ENCODE measurements around the gene BLOC1S3. TPM values are rescaled to one million over a fixed set of nuclear protein-coding genes. Genes with fewer than 3 reads are reported as not detected.

BLOC1S3 gene
- total RNA-seq, 1 donor from 2014 or later = 5.0 TPM

- no peak for DNase-seq (ENCODE audit: low spot score)
- intact Hi-C loops (cut with DNase I) = no loop called here
These were observed 33.1 kb upstream of the BLOC1S3 start for GRCh38 chr19:45145270-45146189.

GRCh38 chr19:45146251-45146650 is 32.3 kb upstream of the BLOC1S3 start:
- no peak for DNase-seq (ENCODE audit: low spot score)
- intact Hi-C loops (cut with DNase I) = no loop called here

- no peak for DNase-seq (ENCODE audit: low spot score)
- intact Hi-C loops (cut with DNase I) = no loop called here
These were observed 31.8 kb upstream of the BLOC1S3 start for GRCh38 chr19:45146741-45147205.

GRCh38 chr19:45147835-45148676 is 30.5 kb upstream of the BLOC1S3 start:
- no peak for DNase-seq (ENCODE audit: low spot score)

GRCh38 chr19:45149129-45149528 is 29.5 kb upstream of the BLOC1S3 start:
- intact Hi-C loops (cut with DNase I) = no loop called here
- DNase-seq (ENCODE audit: low spot score) = no peak

More at GRCh38 chr19:45147835-45148676, 30.5 kb upstream of the BLOC1S3 start:
- intact Hi-C loops (cut with DNase I) = no loop called here

GRCh38 chr19:45150180-45150579 is 28.4 kb upstream of the BLOC1S3 start:
- DNase-seq (ENCODE audit: low spot score) = no peak
- intact Hi-C loops (cut with DNase I) = no loop called here

GRCh38 chr19:45150751-45151281 is 27.8 kb upstream of the BLOC1S3 start:
- no peak for DNase-seq (ENCODE audit: low spot score)
- intact Hi-C loops (cut with DNase I) = no loop called here

GRCh38 chr19:45151320-45151719 is 27.3 kb upstream of the BLOC1S3 start:
- no peak for DNase-seq (ENCODE audit: low spot score)
- intact Hi-C loops (cut with DNase I) = no loop called here

- intact Hi-C loops (cut with DNase I) = no loop called here
- DNase-seq (ENCODE audit: low spot score) = no peak
These were observed 26.6 kb upstream of the BLOC1S3 start for GRCh38 chr19:45151821-45152503.

GRCh38 chr19:45152504-45153338 is 25.9 kb upstream of the BLOC1S3 start:
- intact Hi-C loops (cut with DNase I) = no loop called here
- DNase-seq (ENCODE audit: low spot score) = no peak

- no peak for DNase-seq (ENCODE audit: low spot score)
- intact Hi-C loops (cut with DNase I) = no loop called here
These were observed 25.1 kb upstream of the BLOC1S3 start for GRCh38 chr19:45153339-45154063.

GRCh38 chr19:45154064-45154827 is 24.3 kb upstream of the BLOC1S3 start:
- intact Hi-C loops (cut with DNase I) = no loop called here

GRCh38 chr19:45156011-45156630 is 22.5 kb upstream of the BLOC1S3 start:
- intact Hi-C loops (cut with DNase I) = no loop called here
- DNase-seq (ENCODE audit: low spot score) = no peak

More at GRCh38 chr19:45154064-45154827, 24.3 kb upstream of the BLOC1S3 start:
- DNase-seq (ENCODE audit: low spot score) = no peak

- no peak for DNase-seq (ENCODE audit: low spot score)
- intact Hi-C loops (cut with DNase I) = no loop called here
These were observed 21.8 kb upstream of the BLOC1S3 start for GRCh38 chr19:45156751-45157150.

GRCh38 chr19:45158503-45159209 is 19.9 kb upstream of the BLOC1S3 start:
- intact Hi-C loops (cut with DNase I) = no loop called here

More at GRCh38 chr19:45158503-45159209, 19.9 kb upstream of the BLOC1S3 start:
- DNase-seq (ENCODE audit: low spot score) = no peak
